GM18868 (cell line): Measurements from ENCODE around the gene TBX6.

Source experiments
- ATAC-seq: cut with Tn5 transposase; IDR thresholded peaks from one replicate; pipeline ENCODE4 v1.9.1; 2021; ENCODE audit warnings: mild to moderate bottlenecking, moderate library complexity; ENCODE audit not compliant: unreplicated experiment

Gene TBX6

GRCh38 chr16:30087181-30087898 lies 4.4 kb downstream of the TBX6 start:
- no peak for ATAC-seq

DNA sequence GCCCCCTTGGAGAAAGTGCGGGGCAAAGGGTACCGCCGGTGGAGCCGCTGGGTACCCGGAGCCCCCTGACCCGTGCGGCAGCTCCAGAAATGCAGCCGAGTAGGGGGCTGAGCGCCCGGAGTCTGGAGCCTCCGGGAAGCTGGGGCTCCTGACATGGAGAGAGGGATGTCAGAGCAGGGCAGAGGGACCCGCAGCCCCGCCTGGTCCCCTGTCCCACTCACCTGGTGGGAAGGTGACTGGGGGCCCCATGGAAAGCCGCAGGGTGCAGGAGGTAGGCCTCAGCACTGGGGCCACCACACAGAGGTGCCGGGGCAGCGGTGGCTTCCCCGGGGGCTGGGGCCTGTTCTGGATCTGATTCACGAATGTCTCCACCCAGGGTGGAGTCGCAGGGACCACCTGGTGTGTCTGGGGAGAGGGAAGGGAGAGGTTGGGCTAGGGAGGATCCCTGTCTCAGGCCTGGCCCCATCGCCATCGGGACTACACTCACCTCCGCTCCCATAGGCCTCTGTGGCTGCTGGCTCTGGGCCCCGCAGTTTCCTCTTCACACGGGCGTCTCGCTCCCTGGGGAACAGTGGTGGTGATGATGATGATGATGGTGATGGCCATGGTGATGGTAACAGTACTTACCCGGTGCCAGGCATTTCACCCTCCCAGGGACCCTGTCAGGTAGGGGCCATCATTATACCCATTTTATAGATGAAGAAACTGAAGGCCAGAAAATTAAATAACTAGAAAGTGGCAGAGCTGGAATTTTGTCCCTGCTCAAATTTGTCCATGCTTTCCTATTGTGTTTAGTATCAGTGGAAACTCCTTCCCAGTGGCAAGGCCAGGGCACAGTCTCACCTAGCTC lies 5.2 kb downstream of the TBX6 start:
- no peak for ATAC-seq

- no peak for ATAC-seq
Observed at GRCh38 chr16:30085820-30086219, 5.9 kb downstream of the TBX6 start.

GRCh38 chr16:30085247-30085646 lies 6.5 kb downstream of the TBX6 start:
- ATAC-seq, result no peak

DNA sequence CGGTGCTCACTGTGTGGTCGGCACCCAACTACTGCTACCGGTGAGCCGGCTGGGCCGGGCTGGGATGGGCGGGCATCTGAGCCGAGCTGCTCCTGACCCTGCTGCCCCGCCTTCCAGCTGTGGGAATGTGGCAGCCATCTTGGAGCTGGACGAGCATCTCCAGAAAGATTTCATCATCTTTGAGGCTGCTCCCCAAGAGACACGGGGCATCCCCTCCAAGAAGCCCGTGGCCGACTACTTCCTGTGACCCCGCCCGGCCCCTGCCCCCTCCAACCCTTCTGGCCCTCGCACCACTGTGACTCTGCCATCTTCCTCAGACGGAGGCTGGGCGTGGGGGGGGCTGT lies 6.9 kb downstream of the TBX6 start:
- ATAC-seq, result no peak

- ATAC-seq, result no peak
Observed at GRCh38 chr16:30084096-30084815, 7.5 kb downstream of the TBX6 start.

GRCh38 chr16:30083216-30084055 lies 8.3 kb downstream of the TBX6 start:
- no peak for ATAC-seq

DNA sequence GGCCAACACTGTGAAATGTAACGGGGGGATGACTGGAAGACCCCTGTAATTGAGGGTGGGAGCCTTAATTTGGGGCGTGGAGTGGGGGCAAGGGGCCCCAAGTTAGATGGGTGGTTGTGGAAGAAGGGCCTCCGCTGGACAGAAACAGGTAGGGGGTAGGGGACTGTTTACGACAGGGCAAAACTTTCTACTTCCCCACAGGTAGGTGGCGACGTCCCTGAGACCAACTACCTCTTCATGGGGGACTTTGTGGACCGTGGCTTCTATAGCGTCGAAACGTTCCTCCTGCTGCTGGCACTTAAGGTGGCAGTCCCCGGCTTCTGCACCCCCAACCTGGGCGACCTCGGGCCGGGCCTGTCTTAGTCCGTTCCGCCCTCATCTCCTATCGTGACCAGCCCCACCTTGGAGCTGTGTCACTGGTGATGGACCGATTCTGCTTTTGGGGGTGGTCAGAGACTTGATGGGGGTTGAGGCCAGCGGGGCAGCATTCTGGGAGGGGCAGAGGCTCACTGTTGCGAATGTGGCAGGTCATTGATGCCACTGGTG lies 9.1 kb downstream of the TBX6 start:
- ATAC-seq, result no peak

GRCh38 chr16:30079480-30079879 lies 12.2 kb downstream of the TBX6 start:
- ATAC-seq, result no peak

DNA sequence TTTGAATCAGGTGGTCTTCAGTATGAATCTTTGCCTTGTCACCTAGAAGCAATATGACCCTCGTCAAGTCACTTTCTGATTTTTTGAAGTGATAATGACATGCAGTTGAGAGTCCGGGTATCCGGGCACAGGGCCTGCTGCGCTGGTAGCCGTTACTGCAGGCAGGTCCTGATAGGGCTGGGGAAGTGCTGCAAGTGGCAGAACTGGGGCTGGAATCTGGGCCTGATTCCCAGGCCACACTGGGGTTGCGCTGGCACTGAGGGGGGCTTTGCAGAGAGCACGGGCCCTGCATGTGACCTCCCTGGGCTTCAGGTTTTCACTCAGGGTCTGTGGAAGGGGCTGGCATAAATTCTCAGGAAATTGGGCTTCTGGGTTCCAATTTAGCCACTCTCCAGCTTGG lies 13.0 kb downstream of the TBX6 start:
- ATAC-seq, result no peak

DNA sequence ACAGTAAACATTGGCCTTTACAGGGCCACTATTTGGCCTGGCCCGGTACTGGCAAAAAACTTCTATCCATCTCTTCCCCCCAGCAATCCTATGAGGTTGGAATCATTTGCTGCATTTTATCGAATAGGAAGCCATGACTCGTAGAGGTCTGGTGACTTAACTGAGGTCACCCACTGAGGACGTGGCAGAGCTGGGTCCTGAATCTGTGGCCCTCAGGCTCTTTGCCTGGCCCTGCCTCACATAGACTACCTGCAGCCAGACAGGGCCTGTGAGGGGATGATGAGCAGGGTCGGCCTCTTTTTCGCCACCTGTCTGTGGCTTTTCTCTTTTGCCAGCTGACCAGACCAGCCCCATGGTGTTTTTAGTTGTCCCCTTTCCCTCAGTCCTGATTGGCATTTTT lies 14.1 kb downstream of the TBX6 start:
- no peak for ATAC-seq

DNA sequence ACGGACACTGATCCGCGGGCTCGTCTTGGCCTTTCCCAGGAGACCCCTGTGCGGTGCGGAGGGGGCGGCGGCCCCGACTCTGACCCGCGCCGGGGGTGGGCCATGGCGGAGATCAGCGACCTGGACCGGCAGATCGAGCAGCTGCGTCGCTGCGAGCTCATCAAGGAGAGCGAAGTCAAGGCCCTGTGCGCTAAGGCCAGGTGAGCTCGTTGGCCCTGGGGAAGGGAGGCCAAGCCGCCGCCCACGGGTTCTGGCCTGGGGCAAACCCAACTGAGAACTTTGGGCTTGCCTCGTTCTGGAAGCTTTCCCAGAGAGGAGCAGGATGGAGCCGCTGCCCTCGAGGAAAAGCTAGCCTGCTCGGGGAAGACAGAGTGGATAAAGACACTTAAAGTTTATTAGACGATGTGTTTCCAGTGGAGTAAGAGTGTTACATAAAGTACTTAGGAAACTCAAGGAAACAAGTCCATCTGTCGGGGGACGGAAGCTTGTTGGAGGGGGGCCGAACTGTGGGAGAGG lies 15.4 kb downstream of the TBX6 start:
- peak; percentile 12 for ATAC-seq

- ATAC-seq, result peak; percentile 81
Observed at GRCh38 chr16:30075503-30076275, 16.0 kb downstream of the TBX6 start, which contains the start of gene PPP4C. Gene PPP4C (plus strand): TSS chr16:30075994. CDS start chr16:30076378, 384 bp downstream.

DNA sequence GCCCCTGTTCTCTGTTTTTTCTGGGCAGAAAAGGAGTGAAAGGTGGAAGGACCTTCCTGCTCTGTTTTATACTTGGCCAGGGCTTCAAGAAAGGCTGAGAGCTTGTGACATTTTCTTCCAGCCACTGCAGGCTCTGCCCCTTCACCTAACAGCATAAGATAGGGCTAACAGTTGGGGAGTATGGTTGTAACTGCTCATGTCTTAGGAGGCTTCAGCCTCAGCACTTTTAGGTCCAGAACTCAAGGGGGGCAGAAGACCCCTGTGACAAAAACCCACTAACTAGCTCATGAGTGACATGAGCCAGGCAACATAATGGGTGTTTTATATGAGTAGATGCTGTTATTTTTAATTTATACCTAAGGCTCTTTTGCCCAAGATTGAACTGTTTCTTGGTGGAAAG lies 21.2 kb downstream of the TBX6 start:
- no peak for ATAC-seq

DNA sequence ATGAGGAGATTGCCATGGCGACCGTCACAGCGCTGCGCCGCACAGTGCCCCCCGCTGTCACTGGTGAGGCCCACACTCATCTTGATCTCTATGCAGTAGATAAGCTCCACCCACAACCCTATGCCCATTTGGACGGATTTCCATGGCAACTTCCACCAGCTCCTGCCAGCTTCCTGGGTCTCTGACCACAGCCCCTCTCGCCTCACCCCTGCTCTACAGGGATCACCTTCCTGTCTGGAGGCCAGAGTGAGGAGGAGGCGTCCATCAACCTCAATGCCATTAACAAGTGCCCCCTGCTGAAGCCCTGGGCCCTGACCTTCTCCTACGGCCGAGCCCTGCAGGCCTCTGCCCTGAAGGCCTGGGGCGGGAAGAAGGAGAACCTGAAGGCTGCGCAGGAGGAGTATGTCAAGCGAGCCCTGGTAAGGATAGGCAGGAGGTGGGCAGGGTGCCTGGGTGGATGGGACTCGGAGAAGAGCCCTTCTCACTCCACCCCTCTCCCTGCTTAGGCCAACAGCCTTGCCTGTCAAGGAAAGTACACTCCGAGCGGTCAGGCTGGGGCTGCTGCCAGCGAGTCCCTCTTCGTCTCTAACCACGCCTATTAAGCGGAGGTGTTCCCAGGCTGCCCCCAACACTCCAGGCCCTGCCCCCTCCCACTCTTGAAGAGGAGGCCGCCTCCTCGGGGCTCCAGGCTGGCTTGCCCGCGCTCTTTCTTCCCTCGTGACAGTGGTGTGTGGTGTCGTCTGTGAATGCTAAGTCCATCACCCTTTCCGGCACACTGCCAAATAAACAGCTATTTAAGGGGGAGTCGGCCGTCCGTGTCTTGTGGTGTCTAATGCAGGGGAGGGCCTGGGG lies 21.9 kb downstream of the TBX6 start:
- no peak for ATAC-seq

DNA sequence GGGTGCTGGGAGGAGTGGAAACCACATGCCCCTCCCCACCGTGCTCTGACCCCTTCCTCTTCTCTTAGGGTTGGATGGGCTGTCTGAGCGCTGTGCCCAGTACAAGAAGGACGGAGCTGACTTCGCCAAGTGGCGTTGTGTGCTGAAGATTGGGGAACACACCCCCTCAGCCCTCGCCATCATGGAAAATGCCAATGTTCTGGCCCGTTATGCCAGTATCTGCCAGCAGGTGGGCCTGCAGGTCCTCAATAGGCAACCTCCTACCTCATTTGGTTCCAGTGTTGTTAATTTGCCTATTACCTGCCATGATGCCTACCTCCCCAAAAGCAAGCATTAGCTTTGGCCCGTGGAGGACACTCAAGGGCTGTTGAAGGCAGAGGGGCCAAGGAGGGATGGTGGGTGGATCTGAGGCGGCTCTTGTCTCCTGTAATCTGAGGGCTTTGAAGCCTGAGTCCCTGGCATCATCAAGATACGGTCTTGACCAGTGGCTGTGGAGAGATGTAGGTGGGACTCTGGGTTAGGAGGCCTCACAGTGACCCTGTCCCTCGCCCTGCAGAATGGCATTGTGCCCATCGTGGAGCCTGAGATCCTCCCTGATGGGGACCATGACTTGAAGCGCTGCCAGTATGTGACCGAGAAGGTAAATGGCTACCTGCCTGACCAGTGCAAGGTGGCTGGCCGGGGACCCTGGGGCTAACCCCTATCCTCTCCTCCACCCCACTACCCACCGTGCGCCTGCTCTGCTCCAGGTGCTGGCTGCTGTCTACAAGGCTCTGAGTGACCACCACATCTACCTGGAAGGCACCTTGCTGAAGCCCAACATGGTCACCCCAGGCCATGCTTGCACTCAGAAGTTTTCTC lies 22.7 kb downstream of the TBX6 start:
- ATAC-seq, result no peak

DNA sequence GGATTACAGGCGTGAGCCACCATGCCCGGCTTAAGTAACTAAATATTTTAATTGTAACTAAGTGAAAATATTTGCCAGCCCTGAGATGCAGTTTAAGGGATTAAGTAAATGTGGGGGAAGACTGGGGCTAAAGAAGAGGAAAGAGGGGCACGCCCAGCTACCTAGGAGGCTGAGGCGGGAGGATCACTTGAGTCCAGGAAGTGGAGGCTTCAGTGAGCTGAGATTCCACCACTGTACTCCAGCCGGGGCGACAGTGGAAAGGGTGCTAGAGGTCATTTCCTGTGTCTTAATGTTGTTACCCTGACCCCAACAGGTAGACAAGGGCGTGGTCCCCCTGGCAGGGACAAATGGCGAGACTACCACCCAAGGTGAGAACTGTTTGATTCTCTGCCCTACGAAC lies 23.4 kb downstream of the TBX6 start:
- ATAC-seq, result no peak

DNA sequence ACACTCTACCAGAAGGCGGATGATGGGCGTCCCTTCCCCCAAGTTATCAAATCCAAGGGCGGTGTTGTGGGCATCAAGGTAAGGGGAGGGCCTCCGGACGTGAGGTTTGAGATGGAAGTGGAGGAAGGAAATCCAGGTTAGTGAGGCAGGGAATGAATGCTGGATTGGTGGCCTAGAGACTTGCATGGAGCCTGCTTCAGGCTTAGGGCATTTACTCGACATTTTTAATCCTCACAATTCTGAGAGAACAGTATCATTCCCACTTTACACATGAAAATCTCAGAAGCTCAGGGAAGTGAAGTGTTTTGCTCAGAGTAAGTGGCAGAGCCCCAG lies 24.2 kb downstream of the TBX6 start:
- no peak for ATAC-seq
